Activated CD8-positive, alpha-beta memory T cell treated with anti-CD3 and anti-CD28 coated beads for 48 hours (primary cell): ENCODE data around the gene STK26.
"Not testable (repeated sequence)": the region's sequence is repeated elsewhere in the genome, so short reads cannot be mapped to it uniquely, and the experiment has no call there.

ENCODE experiments used
- DNase-seq, 3 experiments: peaks; one replicate each; pipeline ENCODE4 v3.0.0-alpha.2; 2020; ENCODE audit warnings: low read depth in 2 of 3, low spot score in 2 of 3

The STK26 gene

GRCh38 chrX:132022967-132023895 is at the start of gene STK26:
TSS of gene STK26 (plus strand) at chrX:132023302. CDS start at chrX:132023618, 316 bp downstream.
- DNase-seq: peak; percentile 29 to 54 (median 32)

GRCh38 chrX:131975851-131976250 is 47.3 kb upstream of the STK26 start:
- no peak for DNase-seq

- no peak for DNase-seq
These were observed 45.5 kb upstream of the STK26 start for GRCh38 chrX:131977619-131978018.

GRCh38 chrX:131979116-131979515 is 44.0 kb upstream of the STK26 start:
- no peak for DNase-seq

GRCh38 chrX:131985526-131986049 is 37.5 kb upstream of the STK26 start:
- no peak for DNase-seq

GRCh38 chrX:131987252-131987651 is 35.9 kb upstream of the STK26 start:
- DNase-seq: no peak

- no peak for DNase-seq
These were observed 34.9 kb upstream of the STK26 start for GRCh38 chrX:131988236-131988635.

- no peak for DNase-seq
These were observed 22.0 kb upstream of the STK26 start for GRCh38 chrX:132001127-132001526.

- DNase-seq: no peak
These were observed 18.4 kb upstream of the STK26 start for GRCh38 chrX:132004728-132005127.

GRCh38 chrX:132009350-132009749 is 13.8 kb upstream of the STK26 start:
- no peak for DNase-seq

GRCh38 chrX:132010213-132010612 is 12.9 kb upstream of the STK26 start:
- DNase-seq: not testable (repeated sequence)

GRCh38 chrX:132015875-132016274 is 7.2 kb upstream of the STK26 start:
- DNase-seq: no peak

- no peak for DNase-seq
These were observed 6.3 kb upstream of the STK26 start for GRCh38 chrX:132016628-132017430.

GRCh38 chrX:132017431-132018185 is 5.5 kb upstream of the STK26 start:
- DNase-seq: no peak

- no peak for DNase-seq
These were observed 720 bp upstream of the STK26 start for GRCh38 chrX:132022198-132022966.

GRCh38 chrX:132023896-132024386 is 839 bp downstream of the STK26 start:
- DNase-seq: peak; percentile 29 to 31 (median 29)

GRCh38 chrX:132025041-132025440 is 1.9 kb downstream of the STK26 start:
- DNase-seq: no peak

GRCh38 chrX:132030264-132030663 is 7.2 kb downstream of the STK26 start:
- no peak for DNase-seq

GRCh38 chrX:132031867-132032266 is 8.8 kb downstream of the STK26 start:
- no peak for DNase-seq

- no peak for DNase-seq
These were observed 10.1 kb downstream of the STK26 start for GRCh38 chrX:132033166-132033565.
